ENCODE results near the gene SLC5A10.
"Not testable (repeated sequence)": the region's sequence is repeated elsewhere in the genome, so short reads cannot be mapped to it uniquely, and the experiment has no call there.

DNA sequence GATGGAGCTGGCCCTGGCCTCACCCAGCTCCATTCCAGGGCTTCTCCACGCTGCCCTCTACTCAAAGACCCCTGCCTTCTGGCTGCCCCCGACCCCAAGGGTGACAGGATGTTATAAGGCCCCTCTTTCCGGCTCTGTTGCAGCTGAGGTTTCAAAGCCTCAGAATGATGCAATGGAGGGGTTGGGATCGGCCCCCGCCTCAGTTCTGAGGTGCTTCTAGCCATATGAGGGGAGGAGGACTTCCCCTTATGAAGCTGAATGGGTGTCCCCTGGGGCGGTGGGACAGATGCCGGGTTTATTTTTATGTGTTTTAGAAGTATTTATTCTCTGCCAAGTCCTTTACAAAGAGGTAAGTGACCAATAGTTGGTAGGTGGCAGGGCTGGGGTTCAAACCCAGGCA lies 96.9 kb downstream of the SLC5A10 start:
- TF ChIP-seq, protein P1, sequence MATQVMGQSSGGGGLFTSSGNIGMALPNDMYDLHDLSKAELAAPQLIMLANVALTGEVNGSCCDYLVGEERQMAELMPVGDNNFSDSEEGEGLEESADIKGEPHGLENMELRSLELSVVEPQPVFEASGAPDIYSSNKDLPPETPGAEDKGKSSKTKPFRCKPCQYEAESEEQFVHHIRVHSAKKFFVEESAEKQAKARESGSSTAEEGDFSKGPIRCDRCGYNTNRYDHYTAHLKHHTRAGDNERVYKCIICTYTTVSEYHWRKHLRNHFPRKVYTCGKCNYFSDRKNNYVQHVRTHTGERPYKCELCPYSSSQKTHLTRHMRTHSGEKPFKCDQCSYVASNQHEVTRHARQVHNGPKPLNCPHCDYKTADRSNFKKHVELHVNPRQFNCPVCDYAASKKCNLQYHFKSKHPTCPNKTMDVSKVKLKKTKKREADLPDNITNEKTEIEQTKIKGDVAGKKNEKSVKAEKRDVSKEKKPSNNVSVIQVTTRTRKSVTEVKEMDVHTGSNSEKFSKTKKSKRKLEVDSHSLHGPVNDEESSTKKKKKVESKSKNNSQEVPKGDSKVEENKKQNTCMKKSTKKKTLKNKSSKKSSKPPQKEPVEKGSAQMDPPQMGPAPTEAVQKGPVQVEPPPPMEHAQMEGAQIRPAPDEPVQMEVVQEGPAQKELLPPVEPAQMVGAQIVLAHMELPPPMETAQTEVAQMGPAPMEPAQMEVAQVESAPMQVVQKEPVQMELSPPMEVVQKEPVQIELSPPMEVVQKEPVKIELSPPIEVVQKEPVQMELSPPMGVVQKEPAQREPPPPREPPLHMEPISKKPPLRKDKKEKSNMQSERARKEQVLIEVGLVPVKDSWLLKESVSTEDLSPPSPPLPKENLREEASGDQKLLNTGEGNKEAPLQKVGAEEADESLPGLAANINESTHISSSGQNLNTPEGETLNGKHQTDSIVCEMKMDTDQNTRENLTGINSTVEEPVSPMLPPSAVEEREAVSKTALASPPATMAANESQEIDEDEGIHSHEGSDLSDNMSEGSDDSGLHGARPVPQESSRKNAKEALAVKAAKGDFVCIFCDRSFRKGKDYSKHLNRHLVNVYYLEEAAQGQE (IDR thresholded peaks at IDR 0.05; ENCODE audit: unreplicated experiment): not testable (repeated sequence)
- TF ChIP-seq CREB1 (CRISPR knock-in tag; IDR thresholded peaks at IDR 0.05; ENCODE audit: low read depth); POLR2AphosphoS5 (IDR thresholded peaks at IDR 0.05; ENCODE audit: low read depth); EZH2phosphoT487 (IDR thresholded peaks at IDR 0.05; ENCODE audit: unreplicated experiment); EZH2 (IDR thresholded peaks at IDR 0.05; ENCODE audit: low read depth, unreplicated experiment); ZNF114 (CRISPR knock-in tag; IDR thresholded peaks at IDR 0.05); NANOG (IDR thresholded peaks at IDR 0.05; ENCODE audit: borderline replicate concordance); JUNB (IDR thresholded peaks at IDR 0.05; ENCODE audit: unreplicated experiment); STAT1 (IDR thresholded peaks at IDR 0.05; ENCODE audit: unreplicated experiment); ZNF331 (CRISPR knock-in tag; IDR thresholded peaks at IDR 0.05; ENCODE audit: low read depth): not testable (repeated sequence)
- TF ChIP-seq, protein P2, sequence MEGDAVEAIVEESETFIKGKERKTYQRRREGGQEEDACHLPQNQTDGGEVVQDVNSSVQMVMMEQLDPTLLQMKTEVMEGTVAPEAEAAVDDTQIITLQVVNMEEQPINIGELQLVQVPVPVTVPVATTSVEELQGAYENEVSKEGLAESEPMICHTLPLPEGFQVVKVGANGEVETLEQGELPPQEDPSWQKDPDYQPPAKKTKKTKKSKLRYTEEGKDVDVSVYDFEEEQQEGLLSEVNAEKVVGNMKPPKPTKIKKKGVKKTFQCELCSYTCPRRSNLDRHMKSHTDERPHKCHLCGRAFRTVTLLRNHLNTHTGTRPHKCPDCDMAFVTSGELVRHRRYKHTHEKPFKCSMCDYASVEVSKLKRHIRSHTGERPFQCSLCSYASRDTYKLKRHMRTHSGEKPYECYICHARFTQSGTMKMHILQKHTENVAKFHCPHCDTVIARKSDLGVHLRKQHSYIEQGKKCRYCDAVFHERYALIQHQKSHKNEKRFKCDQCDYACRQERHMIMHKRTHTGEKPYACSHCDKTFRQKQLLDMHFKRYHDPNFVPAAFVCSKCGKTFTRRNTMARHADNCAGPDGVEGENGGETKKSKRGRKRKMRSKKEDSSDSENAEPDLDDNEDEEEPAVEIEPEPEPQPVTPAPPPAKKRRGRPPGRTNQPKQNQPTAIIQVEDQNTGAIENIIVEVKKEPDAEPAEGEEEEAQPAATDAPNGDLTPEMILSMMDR (conservative IDR thresholded peaks at IDR 0.05; ENCODE audit: low read depth in 2 of 2): not testable (repeated sequence)
- TF ChIP-seq, protein P3, sequence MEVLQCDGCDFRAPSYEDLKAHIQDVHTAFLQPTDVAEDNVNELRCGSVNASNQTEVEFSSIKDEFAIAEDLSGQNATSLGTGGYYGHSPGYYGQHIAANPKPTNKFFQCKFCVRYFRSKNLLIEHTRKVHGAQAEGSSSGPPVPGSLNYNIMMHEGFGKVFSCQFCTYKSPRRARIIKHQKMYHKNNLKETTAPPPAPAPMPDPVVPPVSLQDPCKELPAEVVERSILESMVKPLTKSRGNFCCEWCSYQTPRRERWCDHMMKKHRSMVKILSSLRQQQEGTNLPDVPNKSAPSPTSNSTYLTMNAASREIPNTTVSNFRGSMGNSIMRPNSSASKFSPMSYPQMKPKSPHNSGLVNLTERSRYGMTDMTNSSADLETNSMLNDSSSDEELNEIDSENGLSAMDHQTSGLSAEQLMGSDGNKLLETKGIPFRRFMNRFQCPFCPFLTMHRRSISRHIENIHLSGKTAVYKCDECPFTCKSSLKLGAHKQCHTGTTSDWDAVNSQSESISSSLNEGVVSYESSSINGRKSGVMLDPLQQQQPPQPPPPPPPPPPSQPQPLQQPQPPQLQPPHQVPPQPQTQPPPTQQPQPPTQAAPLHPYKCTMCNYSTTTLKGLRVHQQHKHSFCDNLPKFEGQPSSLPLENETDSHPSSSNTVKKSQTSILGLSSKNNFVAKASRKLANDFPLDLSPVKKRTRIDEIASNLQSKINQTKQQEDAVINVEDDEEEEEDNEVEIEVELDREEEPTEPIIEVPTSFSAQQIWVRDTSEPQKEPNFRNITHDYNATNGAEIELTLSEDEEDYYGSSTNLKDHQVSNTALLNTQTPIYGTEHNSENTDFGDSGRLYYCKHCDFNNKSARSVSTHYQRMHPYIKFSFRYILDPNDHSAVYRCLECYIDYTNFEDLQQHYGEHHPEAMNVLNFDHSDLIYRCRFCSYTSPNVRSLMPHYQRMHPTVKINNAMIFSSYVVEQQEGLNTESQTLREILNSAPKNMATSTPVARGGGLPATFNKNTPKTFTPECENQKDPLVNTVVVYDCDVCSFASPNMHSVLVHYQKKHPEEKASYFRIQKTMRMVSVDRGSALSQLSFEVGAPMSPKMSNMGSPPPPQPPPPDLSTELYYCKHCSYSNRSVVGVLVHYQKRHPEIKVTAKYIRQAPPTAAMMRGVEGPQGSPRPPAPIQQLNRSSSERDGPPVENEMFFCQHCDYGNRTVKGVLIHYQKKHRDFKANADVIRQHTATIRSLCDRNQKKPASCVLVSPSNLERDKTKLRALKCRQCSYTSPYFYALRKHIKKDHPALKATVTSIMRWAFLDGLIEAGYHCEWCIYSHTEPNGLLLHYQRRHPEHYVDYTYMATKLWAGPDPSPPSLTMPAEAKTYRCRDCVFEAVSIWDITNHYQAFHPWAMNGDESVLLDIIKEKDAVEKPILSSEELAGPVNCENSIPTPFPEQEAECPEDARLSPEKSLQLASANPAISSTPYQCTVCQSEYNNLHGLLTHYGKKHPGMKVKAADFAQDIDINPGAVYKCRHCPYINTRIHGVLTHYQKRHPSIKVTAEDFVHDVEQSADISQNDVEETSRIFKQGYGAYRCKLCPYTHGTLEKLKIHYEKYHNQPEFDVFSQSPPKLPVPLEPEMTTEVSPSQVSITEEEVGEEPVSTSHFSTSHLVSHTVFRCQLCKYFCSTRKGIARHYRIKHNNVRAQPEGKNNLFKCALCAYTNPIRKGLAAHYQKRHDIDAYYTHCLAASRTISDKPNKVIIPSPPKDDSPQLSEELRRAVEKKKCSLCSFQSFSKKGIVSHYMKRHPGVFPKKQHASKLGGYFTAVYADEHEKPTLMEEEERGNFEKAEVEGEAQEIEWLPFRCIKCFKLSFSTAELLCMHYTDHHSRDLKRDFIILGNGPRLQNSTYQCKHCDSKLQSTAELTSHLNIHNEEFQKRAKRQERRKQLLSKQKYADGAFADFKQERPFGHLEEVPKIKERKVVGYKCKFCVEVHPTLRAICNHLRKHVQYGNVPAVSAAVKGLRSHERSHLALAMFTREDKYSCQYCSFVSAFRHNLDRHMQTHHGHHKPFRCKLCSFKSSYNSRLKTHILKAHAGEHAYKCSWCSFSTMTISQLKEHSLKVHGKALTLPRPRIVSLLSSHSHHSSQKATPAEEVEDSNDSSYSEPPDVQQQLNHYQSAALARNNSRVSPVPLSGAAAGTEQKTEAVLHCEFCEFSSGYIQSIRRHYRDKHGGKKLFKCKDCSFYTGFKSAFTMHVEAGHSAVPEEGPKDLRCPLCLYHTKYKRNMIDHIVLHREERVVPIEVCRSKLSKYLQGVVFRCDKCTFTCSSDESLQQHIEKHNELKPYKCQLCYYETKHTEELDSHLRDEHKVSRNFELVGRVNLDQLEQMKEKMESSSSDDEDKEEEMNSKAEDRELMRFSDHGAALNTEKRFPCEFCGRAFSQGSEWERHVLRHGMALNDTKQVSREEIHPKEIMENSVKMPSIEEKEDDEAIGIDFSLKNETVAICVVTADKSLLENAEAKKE (CRISPR knock-in tag; IDR thresholded peaks at IDR 0.05): not testable (repeated sequence)
- TF ChIP-seq, protein P4, sequence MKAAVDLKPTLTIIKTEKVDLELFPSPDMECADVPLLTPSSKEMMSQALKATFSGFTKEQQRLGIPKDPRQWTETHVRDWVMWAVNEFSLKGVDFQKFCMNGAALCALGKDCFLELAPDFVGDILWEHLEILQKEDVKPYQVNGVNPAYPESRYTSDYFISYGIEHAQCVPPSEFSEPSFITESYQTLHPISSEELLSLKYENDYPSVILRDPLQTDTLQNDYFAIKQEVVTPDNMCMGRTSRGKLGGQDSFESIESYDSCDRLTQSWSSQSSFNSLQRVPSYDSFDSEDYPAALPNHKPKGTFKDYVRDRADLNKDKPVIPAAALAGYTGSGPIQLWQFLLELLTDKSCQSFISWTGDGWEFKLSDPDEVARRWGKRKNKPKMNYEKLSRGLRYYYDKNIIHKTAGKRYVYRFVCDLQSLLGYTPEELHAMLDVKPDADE (IDR thresholded peaks at IDR 0.05): not testable (repeated sequence)

Data from GM23338 (cell line).